Bronchial epithelial cell (primary cell): ENCODE data around the gene SMIM1. TPM values are rescaled to one million over a fixed set of nuclear protein-coding genes. Genes with fewer than 3 reads are reported as not detected.

ENCODE experiments used
- DNase-seq: peaks from one replicate; pipeline ENCODE4 v3.0.0-alpha.2; 2010; ENCODE audit warnings: low read depth
- FAIRE-seq: peaks from 2 replicates; lab custom pipeline; 2011; peaks lifted over from hg19 to GRCh38; lab: Jason Lieb, UNC
- H3K27me3 ChIP-seq: 2 replicates; pipeline ENCODE4 v1.5.1; 2011; ENCODE audit warnings: low read length; ENCODE audit not compliant: control insufficient read depth, insufficient read depth
- H3K36me3 ChIP-seq: 2 replicates; pipeline ENCODE4 v1.5.1; 2011; ENCODE audit warnings: low read length; ENCODE audit not compliant: control insufficient read depth, insufficient read depth
- H3K4me3 ChIP-seq: 2 replicates; pipeline ENCODE4 v1.5.1; 2011; ENCODE audit warnings: mild to moderate bottlenecking, low read depth, low read length, control low read depth
- CTCF ChIP-seq: IDR thresholded peaks from 2 replicates; pipeline ENCODE4 v1.5.1; 2011; ENCODE audit warnings: mild to moderate bottlenecking, moderate library complexity, low read length, control low read depth, inconsistent platforms; ENCODE audit not compliant: insufficient read depth, severe bottlenecking
- total RNA-seq: library from RNA; depleted of rRNA; stranded (reverse); fragments of >200 nt; gene quantifications from 2 replicates; pipeline ENCODE4 v1.2.1, GENCODE V29; 2014

The SMIM1 gene
- total RNA-seq, 1 donor from 2014 or later = not detected

DNA sequence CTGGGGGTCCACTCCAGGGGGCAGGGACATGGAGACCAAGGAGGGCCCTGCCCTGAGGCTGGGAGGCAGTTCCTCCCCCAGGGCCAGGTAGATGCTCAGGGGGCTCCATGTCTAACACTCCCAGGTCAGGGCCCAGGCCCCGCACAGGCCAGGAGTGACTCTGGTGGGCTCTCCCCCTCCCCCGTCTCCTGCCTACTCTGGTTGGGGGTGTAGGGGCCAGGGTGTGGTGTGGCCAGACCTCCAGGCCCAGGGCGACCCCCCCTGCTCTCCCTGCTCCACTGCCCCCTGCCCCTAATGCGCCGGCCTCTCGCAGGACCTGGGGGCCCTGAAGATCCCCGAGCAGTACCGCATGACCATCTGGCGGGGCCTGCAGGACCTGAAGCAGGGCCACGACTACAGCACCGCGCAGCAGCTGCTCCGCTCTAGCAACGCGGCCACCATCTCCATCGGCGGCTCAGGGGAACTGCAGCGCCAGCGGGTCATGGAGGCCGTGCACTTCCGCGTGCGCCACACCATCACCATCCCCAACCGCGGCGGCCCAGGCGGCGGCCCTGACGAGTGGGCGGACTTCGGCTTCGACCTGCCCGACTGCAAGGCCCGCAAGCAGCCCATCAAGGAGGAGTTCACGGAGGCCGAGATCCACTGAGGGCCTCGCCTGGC lies 40.0 kb upstream of the SMIM1 start:
- Histone ChIP-seq H3K4me3 (no peak overlapping the region), H3K36me3 (no peaks in the 10 kb centered on the region), H3K27me3 (no peaks in the 10 kb centered on the region)
- no peak for TF ChIP-seq CTCF
- DNase-seq (no peak), FAIRE-seq (no peak)

DNA sequence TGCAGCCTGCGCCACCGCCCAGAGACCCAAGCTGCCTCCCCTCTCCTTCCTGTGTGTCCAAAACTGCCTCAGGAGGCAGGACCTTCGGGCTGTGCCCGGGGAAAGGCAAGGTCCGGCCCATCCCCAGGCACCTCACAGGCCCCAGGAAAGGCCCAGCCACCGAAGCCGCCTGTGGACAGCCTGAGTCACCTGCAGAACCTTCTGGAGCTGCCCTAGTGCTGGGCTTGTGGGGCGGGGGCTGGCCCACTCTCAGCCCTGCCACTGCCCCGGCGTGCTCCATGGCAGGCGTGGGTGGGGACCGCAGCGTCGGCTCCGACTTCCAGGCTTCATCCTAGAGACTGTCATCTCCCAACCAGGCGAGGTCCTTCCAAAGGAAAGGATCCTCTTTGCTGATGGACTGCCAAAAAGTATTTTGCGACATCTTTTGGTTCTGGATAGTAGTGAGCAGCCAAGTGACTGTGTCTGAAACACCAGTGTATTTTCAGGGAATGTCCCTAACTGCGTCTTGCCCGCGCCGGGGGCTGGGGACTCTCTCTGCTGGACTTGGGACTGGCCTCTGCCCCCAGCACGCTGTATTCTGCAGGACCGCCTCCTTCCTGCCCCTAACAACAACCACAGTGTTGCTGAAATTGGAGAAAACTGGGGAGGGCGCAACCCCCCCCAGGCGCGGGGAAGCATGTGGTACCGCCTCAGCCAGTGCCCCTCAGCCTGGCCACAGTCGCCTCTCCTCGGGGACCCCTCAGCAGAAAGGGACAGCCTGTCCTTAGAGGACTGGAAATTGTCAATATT lies 39.3 kb upstream of the SMIM1 start:
- peaks cover under 1% of the 10 kb centered on the region for H3K36me3 ChIP-seq
- DNase-seq (no peak), FAIRE-seq (no peak)
- H3K27me3 ChIP-seq = no peaks in the 10 kb centered on the region
- no peak overlapping the region for H3K4me3 ChIP-seq
- no peak for TF ChIP-seq CTCF

- peaks cover 3% of the 10 kb centered on the region for H3K36me3 ChIP-seq
- FAIRE-seq (no peak), DNase-seq (peak; percentile 20)
- TF ChIP-seq CTCF = no peak
- no peaks in the 10 kb centered on the region for H3K27me3 ChIP-seq
- H3K4me3 ChIP-seq = no peak overlapping the region
These were observed 38.5 kb upstream of the SMIM1 start for GRCh38 chr1:3733883-3734589.

DNA sequence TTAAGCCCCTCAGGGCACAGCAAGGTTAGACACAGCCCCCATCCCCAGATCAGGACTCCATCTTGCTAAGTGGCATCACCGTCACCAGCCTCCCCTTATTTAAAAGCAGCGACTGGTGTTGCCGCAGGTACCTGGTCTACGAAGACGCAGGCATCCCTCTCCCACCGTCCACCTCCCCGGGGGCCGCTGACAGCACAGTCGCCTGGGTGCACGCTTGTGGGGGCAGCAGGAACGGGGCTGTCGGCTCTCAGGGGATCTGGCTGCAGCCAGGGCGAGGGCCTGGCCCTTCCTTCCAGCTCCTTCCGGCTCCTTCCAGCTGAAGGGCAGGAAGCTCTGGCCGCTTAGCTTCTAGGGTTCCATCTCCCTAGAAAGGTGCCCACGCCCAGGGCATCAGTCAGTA lies 37.9 kb upstream of the SMIM1 start:
- DNase-seq (no peak), FAIRE-seq (no peak)
- Histone ChIP-seq H3K4me3 (no peak overlapping the region), H3K36me3 (peaks cover 5% of the 10 kb centered on the region), H3K27me3 (no peaks in the 10 kb centered on the region)
- no peak for TF ChIP-seq CTCF

GRCh38 chr1:3735027-3735681 lies 37.4 kb upstream of the SMIM1 start:
- FAIRE-seq = no peak
- Histone ChIP-seq H3K36me3 (peaks cover 6% of the 10 kb centered on the region), H3K4me3 (no peak overlapping the region), H3K27me3 (no peaks in the 10 kb centered on the region)
- TF ChIP-seq CTCF = no peak
- no peak for DNase-seq
